ENCODE results near the gene CFP.
"Not testable (repeated sequence)": the region's sequence is repeated elsewhere in the genome, so short reads cannot be mapped to it uniquely, and the experiment has no call there.

Gene CFP

DNA sequence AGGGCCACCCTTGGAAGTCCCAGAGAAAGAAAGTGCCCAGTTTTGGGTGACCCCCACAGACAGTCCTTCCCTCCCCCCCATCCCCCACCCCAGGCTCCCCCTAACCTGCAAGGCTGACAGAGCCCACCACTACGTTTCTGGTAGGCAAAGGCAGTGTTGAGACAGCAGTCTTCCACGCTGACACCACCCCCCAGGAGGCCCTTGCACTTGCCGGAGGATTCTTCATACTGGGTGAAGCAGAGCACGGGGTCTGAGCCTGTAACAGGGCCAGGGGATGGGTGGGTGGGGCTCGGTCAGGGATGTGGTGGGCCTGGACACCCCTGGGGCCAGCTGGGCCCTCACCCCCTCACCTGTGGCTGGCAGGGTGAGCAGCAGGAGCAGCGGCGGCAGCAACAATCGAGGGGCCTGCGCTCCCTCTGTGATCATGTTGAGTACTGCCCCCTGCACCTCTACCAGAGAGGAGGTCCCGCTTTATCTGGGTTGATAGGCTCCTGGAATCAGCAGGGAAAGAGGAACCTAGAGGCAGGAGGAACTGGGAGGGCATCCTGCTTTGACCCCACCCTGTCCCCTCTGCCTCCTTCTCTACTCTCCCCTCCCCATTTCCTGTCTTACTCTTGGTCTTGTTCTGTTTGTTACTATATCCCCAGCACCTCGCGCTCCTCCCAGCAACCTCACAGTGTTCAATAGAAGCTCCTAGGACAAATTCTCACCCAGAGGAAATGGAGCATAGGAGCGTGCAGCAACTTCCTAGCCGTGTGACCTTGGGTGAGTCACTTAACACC, at the start of gene CFP:
Gene CFP, minus strand, starts transcription at position 512 of the 782 bp plus-strand sequence. Its CDS starts 86 bp downstream, at position 426.
- no peak for TF ChIP-seq ZFX (IDR thresholded peaks at IDR 0.05; ENCODE audit: borderline replicate concordance)
- TF ChIP-seq, protein P1, sequence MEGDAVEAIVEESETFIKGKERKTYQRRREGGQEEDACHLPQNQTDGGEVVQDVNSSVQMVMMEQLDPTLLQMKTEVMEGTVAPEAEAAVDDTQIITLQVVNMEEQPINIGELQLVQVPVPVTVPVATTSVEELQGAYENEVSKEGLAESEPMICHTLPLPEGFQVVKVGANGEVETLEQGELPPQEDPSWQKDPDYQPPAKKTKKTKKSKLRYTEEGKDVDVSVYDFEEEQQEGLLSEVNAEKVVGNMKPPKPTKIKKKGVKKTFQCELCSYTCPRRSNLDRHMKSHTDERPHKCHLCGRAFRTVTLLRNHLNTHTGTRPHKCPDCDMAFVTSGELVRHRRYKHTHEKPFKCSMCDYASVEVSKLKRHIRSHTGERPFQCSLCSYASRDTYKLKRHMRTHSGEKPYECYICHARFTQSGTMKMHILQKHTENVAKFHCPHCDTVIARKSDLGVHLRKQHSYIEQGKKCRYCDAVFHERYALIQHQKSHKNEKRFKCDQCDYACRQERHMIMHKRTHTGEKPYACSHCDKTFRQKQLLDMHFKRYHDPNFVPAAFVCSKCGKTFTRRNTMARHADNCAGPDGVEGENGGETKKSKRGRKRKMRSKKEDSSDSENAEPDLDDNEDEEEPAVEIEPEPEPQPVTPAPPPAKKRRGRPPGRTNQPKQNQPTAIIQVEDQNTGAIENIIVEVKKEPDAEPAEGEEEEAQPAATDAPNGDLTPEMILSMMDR (IDR thresholded peaks at IDR 0.05), result no peak
- H3K27ac ChIP-seq, result no peak within 1 kb of the TSS

DNA sequence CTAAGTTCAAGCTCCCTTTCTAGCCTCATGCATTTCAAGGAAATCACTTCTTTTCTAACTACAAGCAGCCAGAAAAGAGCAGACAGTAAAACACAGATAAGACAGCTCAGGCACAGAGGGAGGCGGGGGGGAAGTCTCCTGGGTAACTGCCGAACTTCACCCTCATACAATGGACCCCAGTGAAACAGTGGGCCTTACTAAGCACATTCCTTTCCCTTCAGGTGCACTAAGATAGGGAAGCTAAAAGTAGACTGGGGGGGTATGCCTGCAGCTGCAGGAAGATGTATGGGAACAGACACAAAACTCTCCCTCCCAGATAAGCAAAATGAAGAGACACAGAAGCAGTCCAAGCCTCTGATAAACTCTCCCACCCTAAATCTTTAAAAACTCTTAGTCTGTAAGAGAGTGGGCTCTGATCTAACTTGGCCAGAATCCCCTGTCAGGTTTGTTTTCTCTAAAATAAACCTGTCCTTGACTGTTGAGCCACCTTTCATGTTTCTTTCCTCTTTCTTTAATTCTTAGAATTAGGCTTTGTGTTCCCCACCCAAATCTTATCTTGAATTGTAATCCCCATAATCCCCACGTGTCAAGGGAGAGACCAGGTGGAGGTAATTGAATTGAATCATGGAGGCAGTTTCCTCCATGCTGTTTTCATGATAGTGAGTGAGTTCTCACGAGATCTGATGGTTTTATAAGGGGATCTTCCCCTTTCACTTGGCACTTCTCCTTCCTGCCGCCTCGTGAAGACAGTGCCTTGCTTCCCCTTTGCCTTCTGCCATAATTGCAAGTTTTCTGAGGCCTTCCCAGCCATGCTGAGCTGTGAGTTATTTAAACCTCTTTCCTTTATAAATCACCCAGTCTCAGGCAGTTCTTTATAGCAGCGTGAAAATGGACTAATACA, 46.5 kb upstream of the CFP start:
- H3K27ac ChIP-seq, result not testable (repeated sequence)

DNA sequence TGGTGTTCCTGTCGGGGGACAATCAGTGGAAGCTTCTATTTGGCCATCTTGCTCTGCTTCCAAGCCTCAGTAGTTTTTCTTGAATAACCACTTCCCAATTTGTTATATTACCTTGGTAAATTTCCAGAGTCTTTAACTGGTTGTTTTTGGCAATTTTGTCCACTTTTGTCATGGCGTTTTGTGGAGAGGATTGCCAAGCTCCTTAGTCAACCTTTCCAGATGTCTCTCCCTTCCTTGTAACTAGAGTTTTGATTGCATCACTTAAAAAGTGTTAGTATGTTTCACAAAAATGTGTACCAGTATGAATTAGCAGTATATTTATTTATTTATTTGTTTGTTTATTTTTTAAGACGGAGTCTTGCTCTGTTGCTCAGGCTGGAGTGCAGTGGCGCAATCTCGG, 45.0 kb upstream of the CFP start:
- H3K27ac ChIP-seq, result no peak overlapping the region
- TF ChIP-seq ZFX (IDR thresholded peaks at IDR 0.05; ENCODE audit: borderline replicate concordance), result no peak
- TF ChIP-seq, protein P1 (IDR thresholded peaks at IDR 0.05), result no peak

DNA sequence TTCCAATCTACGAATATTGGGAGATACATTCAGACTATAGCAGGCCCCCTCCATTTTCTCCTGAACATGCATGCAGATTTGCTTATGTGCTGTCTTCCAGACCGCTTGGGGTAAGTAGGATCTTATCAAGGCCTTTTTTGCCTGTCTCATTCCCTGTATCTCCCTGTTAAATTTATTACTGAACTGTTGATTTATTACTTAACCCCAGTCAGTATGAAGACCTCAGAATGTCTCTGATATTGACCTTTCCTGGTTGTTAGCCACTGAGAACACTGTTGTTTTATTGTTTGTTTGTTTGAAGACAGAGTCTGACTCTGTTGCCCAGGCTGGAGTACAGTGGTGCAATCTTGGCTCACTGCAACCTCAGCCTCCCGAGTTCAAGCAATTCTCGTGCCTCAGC, 36.1 kb upstream of the CFP start:
- H3K27ac ChIP-seq, result not testable (repeated sequence)

DNA sequence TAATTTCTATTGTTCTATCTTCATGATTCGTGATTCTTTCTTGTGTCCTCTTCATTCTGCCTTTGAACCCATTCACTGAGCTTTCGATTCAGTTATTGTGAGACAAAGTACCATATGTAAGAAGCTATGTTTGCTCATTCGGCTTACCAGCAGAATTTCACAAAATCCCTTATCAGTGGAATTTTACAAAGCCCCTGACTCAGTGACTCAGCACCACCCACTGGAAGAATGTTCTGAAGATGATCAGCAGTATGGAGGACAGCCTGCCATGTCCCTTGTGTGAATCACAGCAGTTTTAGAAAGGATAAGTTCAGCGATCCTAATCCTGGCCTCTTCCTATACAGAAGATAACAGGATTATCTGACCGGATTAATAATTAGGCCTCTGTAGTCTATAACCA, 35.0 kb upstream of the CFP start:
- no peak overlapping the region for H3K27ac ChIP-seq
- TF ChIP-seq, protein P1 (IDR thresholded peaks at IDR 0.05), result no peak
- TF ChIP-seq ZFX (IDR thresholded peaks at IDR 0.05; ENCODE audit: borderline replicate concordance), result no peak

DNA sequence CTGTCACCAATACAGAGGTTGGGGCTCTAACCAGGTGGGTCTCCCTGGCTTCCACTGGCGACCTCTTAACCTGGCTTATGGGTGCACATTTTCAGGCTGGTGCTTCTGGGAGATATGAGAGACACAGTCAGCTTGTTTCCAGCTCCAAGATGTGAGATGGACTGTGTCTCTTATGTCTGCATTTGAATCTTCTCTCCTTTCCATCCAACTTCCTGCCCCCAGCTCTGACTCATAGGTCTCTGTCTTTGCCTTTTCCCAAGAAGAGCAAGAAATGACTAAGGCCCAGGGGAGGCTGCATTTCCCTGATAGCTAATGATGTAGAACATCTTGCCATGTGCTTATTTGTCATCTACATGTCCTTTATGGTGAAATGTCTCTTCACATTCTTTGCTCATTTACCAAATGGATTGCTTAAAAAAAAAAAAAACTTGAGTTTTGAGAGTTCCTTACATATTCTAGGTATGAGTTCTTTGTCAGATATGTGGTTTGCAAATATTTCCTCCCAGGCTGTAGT, 32.5 kb upstream of the CFP start:
- no peak overlapping the region for H3K27ac ChIP-seq
- TF ChIP-seq, protein P1 (IDR thresholded peaks at IDR 0.05), result no peak
- no peak for TF ChIP-seq ZFX (IDR thresholded peaks at IDR 0.05; ENCODE audit: borderline replicate concordance)

DNA sequence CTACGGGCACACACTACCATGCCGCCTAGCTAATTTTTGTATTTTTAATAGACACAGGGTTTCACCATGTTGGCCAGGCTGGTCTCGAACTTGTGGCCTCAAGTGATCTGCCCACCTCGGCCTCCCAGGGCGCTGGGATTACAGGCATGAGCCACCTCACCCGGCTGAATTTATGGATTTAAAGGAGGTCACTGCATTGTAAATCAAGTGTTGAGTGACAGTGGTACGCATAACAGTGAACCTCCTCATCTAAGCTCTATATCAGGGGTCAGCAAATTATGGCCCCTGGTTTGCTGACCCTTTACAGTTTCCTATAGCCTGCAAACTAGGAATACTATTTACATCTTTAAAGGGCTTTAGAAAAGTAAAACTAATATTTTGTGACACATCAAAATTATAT, 31.8 kb upstream of the CFP start:
- TF ChIP-seq, protein P1 (IDR thresholded peaks at IDR 0.05), result no peak
- TF ChIP-seq ZFX (IDR thresholded peaks at IDR 0.05; ENCODE audit: borderline replicate concordance), result no peak
- no peak overlapping the region for H3K27ac ChIP-seq

DNA sequence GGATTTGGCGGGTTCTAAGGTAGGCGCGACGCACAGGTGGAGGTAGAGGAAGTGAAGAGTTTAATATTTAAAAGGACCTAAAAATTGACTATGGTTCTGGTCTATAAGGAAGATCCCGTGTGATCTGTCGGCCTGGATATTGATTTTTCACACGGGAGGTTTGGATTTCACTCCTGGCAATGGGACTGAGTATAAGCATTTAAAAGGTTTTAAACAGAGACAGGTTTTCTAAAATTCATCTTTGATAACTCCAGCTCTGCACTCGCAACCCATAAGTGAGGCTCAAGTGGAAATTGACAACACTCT, 29.6 kb upstream of the CFP start:
- H3K27ac ChIP-seq, result peak overlapping the region; percentile 88
- no peak for TF ChIP-seq ZFX (IDR thresholded peaks at IDR 0.05; ENCODE audit: borderline replicate concordance)
- TF ChIP-seq, protein P1 (IDR thresholded peaks at IDR 0.05), result no peak
